ENCODE results near the gene PRTG. TPM values are rescaled to one million over a fixed set of nuclear protein-coding genes. Genes with fewer than 3 reads are reported as not detected.

Gene PRTG
- total and polyA plus RNA-seq, 2 of the 13 experiments (the other 11 are each of a cell fraction or from before 2014, with no cell fraction given), result 13.2 to 22.3 TPM

- POLR2A ChIA-PET, result no interaction called here
- in situ Hi-C loops (cut with HindIII; ENCODE audit: extremely low pct_ligation_motif_present, low pct_unique_long_range_greater_than_20kb), result no loop called here
- Histone ChIP-seq H3K4me1 (ENCODE audit: insufficient read depth, low read length) (no peaks in the 10 kb centered on the region), H3K27me3 (ENCODE audit: control insufficient read depth in 1 of 2, insufficient read depth in 2 of 2, low read length in 2 of 2) (no peaks in the 10 kb centered on the region), H4K20me1 (ENCODE audit: insufficient read depth, low read length) (no peaks in the 10 kb centered on the region), H3K27ac (ENCODE audit: extremely low read length, insufficient read depth, low read length) (no peak overlapping the region), H3K36me3 (replicated peaks in 1 of 2; ENCODE audit: control insufficient read depth in 1 of 2, insufficient read depth in 2 of 2, low read length in 2 of 2) (peaks cover 7 to 35% of the 10 kb centered on the region in 2 experiments; a peak in 4 of 5 replicates), H3K4me3 (replicated peaks in 1 of 3; ENCODE audit: insufficient read depth in 1 of 3, low read depth in 2 of 3, low read length in 3 of 3) (no peak overlapping the region), H3K79me2 (ENCODE audit: insufficient read depth, low read length) (no peaks in the 10 kb centered on the region), H3K4me2 (ENCODE audit: low read depth, low read length) (no peak overlapping the region), H3K9ac (ENCODE audit: insufficient read depth, low read depth, low read length) (no peak overlapping the region), H2AFZ (ENCODE audit: low read length) (no peak overlapping the region), H3K9me3 (ENCODE audit: low read length) (no peaks in the 10 kb centered on the region)
- BruUV-seq (replicated peaks), result no TSS peak
- CTCF ChIA-PET (ENCODE audit: low intra/inter-chr PET ratio, low total read pairs), result no interaction called here
- FAIRE-seq (no peak), DNase-seq (ENCODE audit: low spot score) (no peak), ATAC-seq (no peak)
- no peak for TF ChIP-seq ZNF749 (CRISPR knock-in tag; IDR thresholded peaks at IDR 0.05; ENCODE audit: borderline replicate concordance)
- TF ChIP-seq SNAPC2 (CRISPR knock-in tag; IDR thresholded peaks at IDR 0.05), result no peak
- no peak for TF ChIP-seq MEIS1 (CRISPR knock-in tag; IDR thresholded peaks at IDR 0.05; ENCODE audit: borderline replicate concordance)
- no peak for TF ChIP-seq THYN1 (CRISPR knock-in tag; IDR thresholded peaks at IDR 0.05; ENCODE audit: borderline replicate concordance, low read depth)
- no peak for TF ChIP-seq KDM5B (CRISPR knock-in tag; IDR thresholded peaks at IDR 0.05; ENCODE audit: borderline replicate concordance)
- TF ChIP-seq THAP7 (CRISPR knock-in tag; IDR thresholded peaks at IDR 0.05), result no peak
- TF ChIP-seq ATF7-NPFF (CRISPR knock-in tag; IDR thresholded peaks at IDR 0.05; ENCODE audit: low read depth), result no peak
- no peak for TF ChIP-seq SSRP1 (CRISPR knock-in tag; IDR thresholded peaks at IDR 0.05)
- no peak for TF ChIP-seq SMAD1 (CRISPR knock-in tag; IDR thresholded peaks at IDR 0.05; ENCODE audit: borderline replicate concordance, low read depth)
- no peak for TF ChIP-seq ZNF337 (CRISPR knock-in tag; IDR thresholded peaks at IDR 0.05; ENCODE audit: borderline replicate concordance, low read depth)
- TF ChIP-seq ZNF772 (CRISPR knock-in tag; IDR thresholded peaks at IDR 0.05), result no peak
- intact Hi-C loops (cut with micrococcal nuclease; ENCODE audit: unreplicated experiment), result no loop called here
- WGBS (ENCODE audit: low lambda C conversion rate), result 98% methylated on average over 1 of the region's 1 CpG
Observed at GRCh38 chr15:55633731-55634130, 109.2 kb downstream of the PRTG start.

All from HepG2 (cell line).